DOHH2 (cell line): ENCODE measurements around the gene SHB.

Experiments
- CTCF ChIP-seq: fragments of 200-600 bp; sonication (generic); IDR thresholded peaks from one replicate; pipeline ENCODE4 v1.5.1; 2014; ENCODE audit warnings: antibody characterized with exemption, mild to moderate bottlenecking, low read depth, low read length; ENCODE audit not compliant: poor library complexity, severe bottlenecking
- EZH2phosphoT487 ChIP-seq: fragments of 200-600 bp; sonication (generic); IDR thresholded peaks from 2 replicates; pipeline ENCODE4 v1.6.1; 2017; ENCODE audit warnings: borderline replicate concordance, mild to moderate bottlenecking, antibody characterized with exemption, low read length, moderate library complexity, mixed read lengths

GRCh38 chr9:37959976-37960375 is 109.1 kb downstream of the SHB start:
- TF ChIP-seq CTCF (no peak), EZH2phosphoT487 (no peak)
